PC-9 (cell line): ENCODE data around the gene SNF8. TPM values are rescaled to one million over a fixed set of nuclear protein-coding genes. Genes with fewer than 3 reads are reported as not detected.

Source experiments
- BruUV-seq: library from RNA; stranded (reverse); fragments of 400-500 nt; replicated peaks from 2 replicates; lab custom pipeline; 2021; lab: Mats Ljungman, UMichigan
- CTCF ChIA-PET: fragments of 300-600 bp; sonication (Branson Sonifier 250); formaldehyde crosslinking; loops from one replicate; lab custom pipeline; 2022; ENCODE audit warnings: antibody characterized with exemption; lab: Charles Lee
- POLR2A ChIA-PET: fragments of 300-600 bp; sonication (Branson Sonifier 250); formaldehyde crosslinking; loops from one replicate; lab custom pipeline; 2022; ENCODE audit warnings: antibody characterized with exemption; ENCODE audit not compliant: unreplicated experiment; lab: Charles Lee
- DNase-seq, 2 experiments: peaks; one replicate each; pipeline versions ENCODE4 v3.0.0 to v3.0.0-alpha.2; 2015 to 2022; ENCODE audit warnings: mixed read lengths in 1 of 2
- H2AFZ ChIP-seq: fragments of 200-600 bp; sonication (generic); 2 replicates; pipeline ENCODE4 v1.8.1; 2017; ENCODE audit warnings: antibody characterized with exemption
- H3F3A ChIP-seq: fragments of 200-600 bp; sonication (generic); 2 replicates; pipeline ENCODE4 v1.8.1; 2017; ENCODE audit warnings: antibody characterized with exemption, mild to moderate bottlenecking, low read depth; ENCODE audit not compliant: insufficient read depth
- H3K27ac ChIP-seq: fragments of 200-600 bp; sonication (generic); 2 replicates; pipeline ENCODE4 v1.6.1; 2016; ENCODE audit warnings: mixed run types
- H3K27me3 ChIP-seq: fragments of 200-600 bp; sonication (generic); 2 replicates; pipeline ENCODE4 v1.6.1; 2016; ENCODE audit warnings: low read depth, mixed run types; ENCODE audit not compliant: insufficient read depth
- H3K36me3 ChIP-seq: fragments of 200-600 bp; sonication (generic); 2 replicates; pipeline ENCODE4 v1.6.1; 2016; ENCODE audit warnings: low read depth, mixed run types
- H3K4me1 ChIP-seq: fragments of 200-600 bp; sonication (generic); replicated peaks from 2 replicates; pipeline ENCODE4 v1.6.1; 2016; ENCODE audit warnings: mixed run types; ENCODE audit not compliant: insufficient read depth
- H3K4me2 ChIP-seq: fragments of 200-600 bp; sonication (generic); 2 replicates; pipeline ENCODE4 v1.6.1; 2017; ENCODE audit warnings: mixed run types
- H3K4me3 ChIP-seq: fragments of 200-600 bp; sonication (generic); 2 replicates; pipeline ENCODE4 v1.6.1; 2016; ENCODE audit warnings: mixed run types
- H3K79me2 ChIP-seq: fragments of 200-600 bp; sonication (generic); 2 replicates; pipeline ENCODE4 v1.6.1; 2017; ENCODE audit warnings: low read depth, mixed run types
- H3K9me2 ChIP-seq: fragments of 200-600 bp; sonication (generic); 2 replicates; pipeline ENCODE4 v1.8.1; 2017; ENCODE audit warnings: mild to moderate bottlenecking; ENCODE audit not compliant: insufficient read depth
- H3K9me3 ChIP-seq: fragments of 200-600 bp; sonication (generic); 2 replicates; pipeline ENCODE4 v1.8.1; 2016; ENCODE audit warnings: low read depth; ENCODE audit not compliant: insufficient read depth
- H4K20me1 ChIP-seq: fragments of 200-600 bp; sonication (generic); 2 replicates; pipeline ENCODE4 v1.8.1; 2017; ENCODE audit not compliant: insufficient read depth
- EZH2 ChIP-seq: fragments of 200-600 bp; sonication (generic); IDR thresholded peaks from 2 replicates; pipeline ENCODE4 v1.8.0; 2017; ENCODE audit warnings: antibody characterized with exemption, low read depth
- intact Hi-C: fragments of 100-400 bp; cut with micrococcal nuclease; formaldehyde crosslinking; loops from one replicate; pipeline ENCODE4 v1.10.0; 2022; ENCODE audit not compliant: unreplicated experiment
- total RNA-seq: library from RNA; stranded (reverse); gene quantifications from 2 replicates; pipeline ENCODE4 v1.2.3, GENCODE V29; 2021
- TF ChIP-seq, protein P1 (sequence below): fragments of 200-600 bp; sonication (generic); conservative IDR thresholded peaks from 2 replicates; pipeline ENCODE4 v1.6.1; 2017; ENCODE audit warnings: mixed run types, antibody characterized with exemption, mild to moderate bottlenecking, moderate library complexity

SNF8 gene
- total RNA-seq, 1 experiment from 2014 or later: 103 TPM

DNA sequence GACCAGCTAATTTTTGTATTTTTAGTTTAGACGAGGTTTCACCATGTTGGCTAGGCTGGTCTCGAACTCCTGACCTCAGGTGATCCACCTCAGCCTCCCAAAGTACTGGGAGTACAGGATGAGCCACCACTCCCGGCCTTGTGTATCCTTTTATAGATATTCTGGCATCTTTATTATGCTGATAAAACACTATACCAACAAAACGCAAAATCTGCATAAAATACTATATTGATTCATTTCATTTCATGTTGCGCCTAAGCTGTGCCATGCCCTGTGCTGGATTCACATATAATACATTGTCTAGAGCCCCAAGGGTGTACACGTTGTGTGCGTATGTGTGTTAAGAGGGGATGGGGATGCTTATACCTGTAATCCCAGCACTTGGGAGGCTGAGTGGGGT, 40.2 kb downstream of the SNF8 start:
- Histone ChIP-seq H3K4me3 (no peak overlapping the region), H3K9me3 (no peaks in the 10 kb centered on the region), H3K79me2 (peaks cover 9% of the 10 kb centered on the region), H3K36me3 (no peaks in the 10 kb centered on the region), H3K4me2 (no peak overlapping the region), H4K20me1 (peaks cover 4% of the 10 kb centered on the region), H3K9me2 (no peaks in the 10 kb centered on the region), H3K4me1 (peaks cover 10% of the 10 kb centered on the region; the same call in 1 of the 2 replicates), H3F3A (peaks cover 14% of the 10 kb centered on the region; the same call in 1 of the 2 replicates), H3K27me3 (no peaks in the 10 kb centered on the region), H3K27ac (no peak overlapping the region), H2AFZ (no peak overlapping the region)
- BruUV-seq: no TSS peak
- no peak for DNase-seq
- ChIA-PET CTCF (interaction anchor here (0.6 kb wide), 1 partner anchor 202 kb away, joined by 3 read pairs; no protein-coding TSS in a partner anchor), POLR2A (interaction anchor here (0.6 kb wide), 1 partner anchor 804 kb away, joined by 3 read pairs; no protein-coding TSS in a partner anchor)
- TF ChIP-seq EZH2: no peak
- TF ChIP-seq, protein P1, sequence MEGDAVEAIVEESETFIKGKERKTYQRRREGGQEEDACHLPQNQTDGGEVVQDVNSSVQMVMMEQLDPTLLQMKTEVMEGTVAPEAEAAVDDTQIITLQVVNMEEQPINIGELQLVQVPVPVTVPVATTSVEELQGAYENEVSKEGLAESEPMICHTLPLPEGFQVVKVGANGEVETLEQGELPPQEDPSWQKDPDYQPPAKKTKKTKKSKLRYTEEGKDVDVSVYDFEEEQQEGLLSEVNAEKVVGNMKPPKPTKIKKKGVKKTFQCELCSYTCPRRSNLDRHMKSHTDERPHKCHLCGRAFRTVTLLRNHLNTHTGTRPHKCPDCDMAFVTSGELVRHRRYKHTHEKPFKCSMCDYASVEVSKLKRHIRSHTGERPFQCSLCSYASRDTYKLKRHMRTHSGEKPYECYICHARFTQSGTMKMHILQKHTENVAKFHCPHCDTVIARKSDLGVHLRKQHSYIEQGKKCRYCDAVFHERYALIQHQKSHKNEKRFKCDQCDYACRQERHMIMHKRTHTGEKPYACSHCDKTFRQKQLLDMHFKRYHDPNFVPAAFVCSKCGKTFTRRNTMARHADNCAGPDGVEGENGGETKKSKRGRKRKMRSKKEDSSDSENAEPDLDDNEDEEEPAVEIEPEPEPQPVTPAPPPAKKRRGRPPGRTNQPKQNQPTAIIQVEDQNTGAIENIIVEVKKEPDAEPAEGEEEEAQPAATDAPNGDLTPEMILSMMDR: no peak
- intact Hi-C loops: no loop called here

DNA sequence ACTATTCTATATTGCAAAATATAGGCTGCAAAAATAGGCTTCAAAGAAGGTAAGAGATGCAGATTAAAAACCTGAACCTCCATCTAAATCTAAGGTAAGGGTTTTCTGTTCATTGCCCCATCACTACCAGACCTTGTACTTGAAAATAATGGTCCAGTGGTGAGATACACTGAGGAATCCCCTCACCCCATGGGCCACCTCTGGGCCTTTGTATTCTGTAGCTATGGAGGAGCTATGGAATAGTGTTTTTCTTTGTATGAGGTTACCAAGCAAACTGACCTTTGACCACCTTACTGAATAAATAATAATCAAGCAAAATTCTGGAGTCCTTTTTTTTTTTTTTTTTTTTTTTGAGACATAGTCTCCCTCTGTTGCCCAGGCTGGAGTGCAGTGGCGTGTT, 41.2 kb downstream of the SNF8 start:
- Histone ChIP-seq H3K27me3 (no peaks in the 10 kb centered on the region), H3K9me2 (no peaks in the 10 kb centered on the region), H3K9me3 (no peaks in the 10 kb centered on the region), H3K4me3 (no peak overlapping the region), H3K27ac (no peak overlapping the region), H3F3A (peaks cover 14% of the 10 kb centered on the region; the same call in 1 of the 2 replicates), H3K36me3 (no peaks in the 10 kb centered on the region), H3K4me2 (no peak overlapping the region), H3K79me2 (no peaks in the 10 kb centered on the region), H2AFZ (no peak overlapping the region), H3K4me1 (peaks cover 7% of the 10 kb centered on the region; the same call in 1 of the 2 replicates), H4K20me1 (no peaks in the 10 kb centered on the region; the same call in 1 of the 2 replicates)
- ChIA-PET POLR2A (no interaction called here), CTCF (interaction anchor here (0.6 kb wide), 1 partner anchor 359 kb away, joined by 7 read pairs; no protein-coding TSS in a partner anchor)
- intact Hi-C loops: no loop called here
- no TSS peak for BruUV-seq
- DNase-seq: no peak
- TF ChIP-seq, protein P1: no peak
- no peak for TF ChIP-seq EZH2

DNA sequence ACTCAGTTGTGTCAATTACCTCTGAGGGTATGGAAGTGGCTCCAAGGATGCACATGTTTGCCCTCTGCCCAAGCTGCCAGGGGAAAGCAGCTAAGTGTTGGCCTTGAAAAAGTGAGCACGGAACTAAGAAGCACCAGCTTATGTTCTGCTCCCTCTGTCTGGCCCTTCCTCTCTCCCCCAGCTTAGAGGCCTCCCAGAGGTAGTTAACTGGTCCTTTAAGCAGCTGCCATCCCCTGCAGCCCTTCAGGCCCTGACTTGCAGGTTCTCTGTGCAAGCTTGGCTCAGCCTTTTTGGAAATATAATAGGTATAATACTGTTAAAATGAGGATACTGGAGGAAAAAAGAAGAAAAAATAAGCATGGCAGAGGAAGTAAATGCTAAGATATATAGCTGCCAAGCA, 43.4 kb downstream of the SNF8 start:
- no peaks in the 10 kb centered on the region for H3K9me2 ChIP-seq
- no TSS peak for BruUV-seq
- intact Hi-C loops: no loop called here
- ChIA-PET POLR2A (interaction anchor here (0.5 kb wide), 1 partner anchor 457 kb away, joined by 3 read pairs; no protein-coding TSS in a partner anchor), CTCF (interaction anchor here (0.6 kb wide), 1 partner anchor 118 kb away, joined by 4 read pairs; no protein-coding TSS in a partner anchor)
- no peaks in the 10 kb centered on the region for H3K79me2 ChIP-seq
- no peaks in the 10 kb centered on the region for H3K4me1 ChIP-seq
- H3K27ac ChIP-seq: no peak overlapping the region
- no peaks in the 10 kb centered on the region; the same call in 1 of the 2 replicates for H4K20me1 ChIP-seq
- H2AFZ ChIP-seq: no peak overlapping the region
- H3K36me3 ChIP-seq: no peaks in the 10 kb centered on the region
- no peak overlapping the region for H3K4me2 ChIP-seq
- no peak overlapping the region for H3K4me3 ChIP-seq
- H3K27me3 ChIP-seq: no peaks in the 10 kb centered on the region
- H3F3A ChIP-seq: peaks cover 16% of the 10 kb centered on the region; the same call in 1 of the 2 replicates
- no peaks in the 10 kb centered on the region for H3K9me3 ChIP-seq
- DNase-seq: no peak
- no peak for TF ChIP-seq EZH2
- TF ChIP-seq, protein P1: no peak
